ENCODE results near the gene MELTF.

The MELTF gene

DNA sequence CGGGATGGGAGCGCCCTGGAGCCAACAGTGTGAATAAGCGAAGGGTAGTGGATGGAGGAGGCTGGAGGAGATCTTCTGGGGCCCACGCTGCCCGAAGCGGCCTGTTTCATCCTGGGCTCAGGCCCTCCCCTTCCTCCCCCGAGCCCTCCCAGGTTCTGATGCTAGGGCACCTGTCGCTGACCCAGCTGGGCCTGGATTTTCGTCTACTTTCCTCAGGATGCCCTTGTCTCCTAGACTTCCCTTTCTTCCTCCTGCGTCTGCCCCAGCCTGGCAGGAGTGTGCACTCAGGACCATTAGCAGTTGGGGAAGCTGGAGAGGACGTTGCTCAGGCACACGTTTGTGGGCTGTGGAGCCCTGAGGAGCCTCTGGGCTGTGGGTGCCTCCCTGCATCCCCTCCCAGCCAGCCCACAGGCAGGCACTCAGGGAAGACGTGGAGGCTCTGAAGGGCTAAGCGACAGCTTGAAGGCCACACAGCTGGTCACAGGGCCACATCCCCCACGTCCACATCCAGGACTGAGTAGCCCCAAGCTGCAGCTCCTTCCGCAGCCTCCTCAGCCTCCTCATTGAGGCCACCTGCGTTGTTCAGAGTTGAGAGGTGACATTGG lies 37.1 kb downstream of the MELTF start:
- TF ChIP-seq CTCF (IDR thresholded peaks at IDR 0.05; ENCODE audit: insufficient read depth, low read depth, low read length, missing control alignments) = no peak
- DNase-seq (ENCODE audit: low read depth) = no peak

DNA sequence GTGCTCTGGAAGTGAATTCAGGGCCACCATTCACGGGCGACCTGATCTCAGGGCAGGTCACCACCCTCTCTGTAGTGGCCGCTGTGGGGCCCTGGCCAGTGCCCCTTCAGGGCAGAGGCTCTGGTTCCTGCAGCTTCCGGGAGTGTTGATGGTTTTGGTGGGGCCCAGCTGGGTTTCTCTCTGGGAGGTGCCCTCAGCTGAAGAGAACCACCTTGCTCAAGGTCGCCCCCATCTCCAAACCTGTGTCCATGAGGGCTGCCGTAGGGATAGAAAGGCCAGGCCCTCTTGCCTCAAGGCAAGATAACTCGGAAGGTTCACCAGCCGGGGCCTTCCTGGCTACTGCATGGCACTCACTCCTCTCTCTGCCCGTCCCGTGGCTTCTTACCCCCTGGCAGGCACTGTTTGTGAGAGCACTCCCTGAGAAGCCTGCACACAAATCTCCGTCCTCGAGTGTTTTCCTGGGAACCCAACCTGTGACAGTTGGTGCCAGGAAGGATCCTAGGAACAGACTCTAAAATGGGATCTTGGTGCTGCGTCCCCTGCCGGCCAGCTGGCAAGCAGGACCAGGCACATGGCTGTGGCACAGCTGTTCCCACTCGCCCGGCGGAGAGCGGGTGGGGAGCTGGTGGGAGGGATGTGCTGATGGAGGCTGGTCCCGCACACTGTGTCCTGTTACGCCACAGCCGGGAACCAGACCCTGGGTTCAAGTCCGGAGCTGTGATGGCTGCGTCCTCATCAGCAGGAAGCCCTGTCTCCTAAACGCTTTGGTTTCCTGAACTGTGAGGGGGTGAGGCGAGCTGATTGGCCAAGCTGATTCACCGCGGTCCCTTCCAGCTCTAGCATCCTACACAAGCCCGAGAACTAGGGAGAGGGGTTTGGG lies 37.8 kb downstream of the MELTF start:
- DNase-seq (ENCODE audit: low read depth) = no peak
- TF ChIP-seq CTCF (IDR thresholded peaks at IDR 0.05; ENCODE audit: insufficient read depth, low read depth, low read length, missing control alignments) = no peak
- no peak overlapping the region for H3K4me3 ChIP-seq (ENCODE audit: low read depth, low read length)

More for the DNA sequence above, 37.1 kb downstream of the MELTF start:
- no peak overlapping the region for H3K4me3 ChIP-seq (ENCODE audit: low read depth, low read length)

DNA sequence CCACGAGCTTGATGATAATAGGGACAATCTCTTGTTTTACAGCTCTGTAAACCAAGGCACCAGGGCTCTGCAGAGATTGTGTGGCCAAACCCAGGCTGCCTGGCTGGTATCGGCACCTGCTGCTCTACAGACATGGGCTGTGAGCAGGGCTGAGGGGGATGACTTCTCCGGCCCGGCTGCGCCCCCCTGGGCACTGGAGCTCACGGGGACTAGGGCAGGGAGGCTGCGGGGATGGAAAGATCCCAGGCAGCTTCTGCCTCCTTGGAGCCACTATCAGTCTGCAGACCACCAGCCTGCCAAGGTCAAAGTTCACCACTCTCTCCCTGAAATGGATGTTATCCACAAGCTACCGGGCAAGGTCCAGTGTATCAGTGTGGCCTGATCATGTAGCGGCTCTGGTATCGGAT lies 39.0 kb downstream of the MELTF start:
- no peak overlapping the region for H3K4me3 ChIP-seq (ENCODE audit: low read depth, low read length)
- TF ChIP-seq CTCF (IDR thresholded peaks at IDR 0.05; ENCODE audit: insufficient read depth, low read depth, low read length, missing control alignments) = no peak
- no peak for DNase-seq (ENCODE audit: low read depth)

GRCh38 chr3:196989721-196990262 lies 39.8 kb downstream of the MELTF start:
- no peak for TF ChIP-seq CTCF (IDR thresholded peaks at IDR 0.05; ENCODE audit: insufficient read depth, low read depth, low read length, missing control alignments)
- DNase-seq (ENCODE audit: low read depth) = no peak
- H3K4me3 ChIP-seq (ENCODE audit: low read depth, low read length) = no peak overlapping the region

GRCh38 chr3:196988241-196989029 lies 41.2 kb downstream of the MELTF start:
- no peak for TF ChIP-seq CTCF (IDR thresholded peaks at IDR 0.05; ENCODE audit: insufficient read depth, low read depth, low read length, missing control alignments)
- DNase-seq (ENCODE audit: low read depth) = no peak
- no peak overlapping the region for H3K4me3 ChIP-seq (ENCODE audit: low read depth, low read length)

DNA sequence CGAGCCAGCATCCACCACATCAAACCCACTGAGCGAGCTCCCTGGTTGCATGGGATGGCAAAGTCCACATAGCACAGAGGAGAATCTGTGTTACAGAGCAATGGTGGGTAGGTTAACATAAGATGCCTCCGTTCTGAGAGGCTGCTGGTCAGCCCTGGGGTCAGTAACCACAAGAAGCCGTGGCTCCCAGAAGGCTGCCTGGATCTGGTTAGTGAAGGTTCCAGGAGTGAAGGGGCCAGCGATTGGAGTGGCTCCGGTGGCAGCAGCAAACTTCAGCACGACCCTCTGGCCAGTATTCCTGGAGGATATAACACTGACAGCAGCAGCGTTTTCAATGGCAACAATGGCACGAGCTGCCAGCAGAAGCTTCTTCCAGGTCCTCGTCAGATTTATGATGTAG lies 42.6 kb downstream of the MELTF start:
- TF ChIP-seq CTCF (IDR thresholded peaks at IDR 0.05; ENCODE audit: insufficient read depth, low read depth, low read length, missing control alignments) = no peak
- H3K4me3 ChIP-seq (ENCODE audit: low read depth, low read length) = no peak overlapping the region
- DNase-seq (ENCODE audit: low read depth) = no peak
